ES-I3 (cell line): ENCODE measurements around the gene C2orf68.
"Not testable (repeated sequence)": the region's sequence is repeated elsewhere in the genome, so short reads cannot be mapped to it uniquely, and the experiment has no call there.

Experiments used
- H3K36me3 ChIP-seq: 2 replicates; pipeline ENCODE4 v1.6.1; 2013; ENCODE audit warnings: mild to moderate bottlenecking, low read length, control low read depth, moderate library complexity; ENCODE audit not compliant: insufficient read depth
- H3K4me1 ChIP-seq: 2 replicates; pipeline ENCODE4 v1.6.1; 2013; ENCODE audit warnings: mild to moderate bottlenecking, control low read depth, low read length; ENCODE audit not compliant: insufficient read depth
- H3K9ac ChIP-seq: 2 replicates; pipeline ENCODE4 v1.6.1; 2013; ENCODE audit warnings: low read depth, mild to moderate bottlenecking, low read length, moderate library complexity
- H3K9me3 ChIP-seq: 2 replicates; pipeline ENCODE4 v1.6.1; 2013; ENCODE audit warnings: mild to moderate bottlenecking, low read length, moderate library complexity; ENCODE audit not compliant: control insufficient read depth, insufficient read depth

Gene C2orf68

DNA sequence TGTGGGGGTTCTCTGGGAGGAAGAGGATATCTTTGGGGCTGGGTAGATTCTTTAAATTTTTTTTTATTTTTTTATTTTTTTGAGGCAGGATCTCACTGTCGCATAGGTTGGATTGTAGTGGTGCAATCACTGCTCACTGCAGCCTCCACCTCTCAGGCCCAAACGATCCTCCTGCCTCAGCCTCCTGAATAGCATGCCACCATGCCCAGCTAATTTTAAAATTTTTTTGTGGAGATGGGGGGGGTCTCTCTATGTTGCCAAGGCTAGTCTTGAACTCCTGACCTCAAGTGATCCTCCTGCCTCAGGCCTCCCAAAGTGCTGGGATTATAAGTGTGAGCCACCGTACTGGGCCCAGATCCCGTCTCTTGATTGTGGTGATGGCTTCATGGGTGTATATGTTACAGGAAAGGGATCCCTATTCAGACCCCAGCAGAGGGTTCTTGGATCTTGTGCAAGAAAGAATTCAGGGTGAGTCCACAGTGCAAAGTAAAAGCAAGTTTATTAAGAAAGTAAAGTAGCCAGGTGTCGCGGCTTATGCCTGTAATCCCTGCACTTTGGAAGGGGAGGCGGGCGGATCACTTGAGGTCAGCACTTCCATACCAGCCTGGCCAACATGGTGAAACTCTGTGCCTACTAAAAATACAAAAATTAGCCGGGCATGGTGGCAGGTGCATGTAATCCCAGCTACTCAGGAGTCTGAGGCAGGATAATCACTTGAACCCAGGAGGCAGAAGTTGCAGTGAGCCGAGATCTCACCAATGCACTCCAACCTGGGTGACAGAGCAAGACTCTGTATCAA lies 2.0 kb upstream of the C2orf68 start:
- Histone ChIP-seq H3K9ac (no peak overlapping the region), H3K4me1 (peaks cover 8% of the 10 kb centered on the region), H3K9me3 (no peaks in the 10 kb centered on the region), H3K36me3 (peaks cover 3% of the 10 kb centered on the region)

DNA sequence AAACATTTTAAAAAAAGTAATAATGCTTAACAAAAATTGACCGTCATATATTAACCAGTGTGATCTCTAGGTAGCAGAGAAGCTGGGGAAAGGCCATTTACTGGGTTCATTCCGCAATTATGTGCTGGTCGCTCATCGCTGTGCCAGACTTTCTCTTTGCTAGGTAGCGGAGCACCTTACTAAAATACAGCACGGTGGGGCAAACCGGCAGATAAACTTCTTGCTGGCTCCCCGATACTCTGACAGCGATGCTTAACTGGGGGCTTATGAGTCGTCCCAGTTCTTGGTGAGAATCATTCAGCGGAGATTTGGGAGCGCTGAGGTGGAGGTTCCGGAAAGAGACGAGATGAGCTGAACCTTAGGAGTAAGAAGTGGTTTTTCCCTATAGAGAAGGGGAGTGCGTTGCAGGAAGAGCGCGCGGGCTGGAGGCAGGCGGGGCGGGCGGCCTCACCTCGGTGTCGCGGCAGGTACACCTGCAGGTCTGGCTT lies 605 bp downstream of the C2orf68 start:
- Histone ChIP-seq H3K9ac (peak overlapping the region; percentile 93), H3K36me3 (peaks cover 14% of the 10 kb centered on the region), H3K9me3 (no peaks in the 10 kb centered on the region), H3K4me1 (no peaks in the 10 kb centered on the region)

DNA sequence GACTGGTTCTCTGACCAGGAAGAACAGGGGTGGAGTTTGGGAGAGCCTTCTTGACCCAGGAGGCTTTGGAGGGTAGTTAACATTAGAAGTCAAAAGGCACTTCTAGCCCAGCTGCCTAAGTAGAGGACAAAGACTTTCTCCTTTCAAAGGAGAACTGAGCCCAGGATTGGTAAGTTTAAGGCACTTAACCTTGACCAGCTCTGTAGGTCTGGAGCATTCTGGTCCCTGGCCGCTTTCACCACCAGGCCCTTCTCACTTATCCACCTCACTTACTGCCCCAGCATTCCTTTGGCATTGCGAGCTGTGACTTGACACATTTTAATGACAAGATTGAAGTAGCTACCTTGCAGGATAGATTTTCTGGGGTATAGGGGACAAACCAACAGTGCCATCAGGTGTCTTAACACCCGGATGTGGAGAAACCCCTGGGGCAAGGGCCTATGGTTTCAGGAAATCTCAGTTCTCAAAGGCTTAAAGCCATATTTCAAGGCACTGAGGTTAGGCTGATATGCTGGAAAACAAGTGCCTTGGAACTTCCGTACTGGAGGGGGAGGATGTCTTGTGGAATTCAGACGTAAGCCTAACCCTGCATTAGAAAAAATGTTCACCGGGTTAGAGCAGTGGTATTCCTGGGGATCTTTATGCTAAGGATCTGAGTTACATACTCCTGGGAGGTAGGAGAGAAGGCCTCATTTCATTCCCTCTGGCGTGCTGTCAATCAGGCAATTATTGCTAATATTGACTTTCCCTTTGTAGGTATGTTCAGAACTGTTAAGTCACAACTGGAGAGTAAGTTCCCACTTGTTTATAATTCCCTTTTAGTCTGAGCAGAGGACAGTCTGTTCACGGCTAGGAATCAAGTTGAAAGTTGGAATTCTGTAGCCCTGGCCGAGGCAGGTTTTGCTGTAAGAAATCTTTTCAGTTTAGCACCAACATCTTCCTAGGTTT lies 4.3 kb downstream of the C2orf68 start:
- H3K36me3 ChIP-seq: peaks cover 14% of the 10 kb centered on the region
- no peak overlapping the region for H3K9ac ChIP-seq
- no peaks in the 10 kb centered on the region for H3K9me3 ChIP-seq
- H3K4me1 ChIP-seq: peaks cover 4% of the 10 kb centered on the region; the same call in 1 of the 2 replicates

DNA sequence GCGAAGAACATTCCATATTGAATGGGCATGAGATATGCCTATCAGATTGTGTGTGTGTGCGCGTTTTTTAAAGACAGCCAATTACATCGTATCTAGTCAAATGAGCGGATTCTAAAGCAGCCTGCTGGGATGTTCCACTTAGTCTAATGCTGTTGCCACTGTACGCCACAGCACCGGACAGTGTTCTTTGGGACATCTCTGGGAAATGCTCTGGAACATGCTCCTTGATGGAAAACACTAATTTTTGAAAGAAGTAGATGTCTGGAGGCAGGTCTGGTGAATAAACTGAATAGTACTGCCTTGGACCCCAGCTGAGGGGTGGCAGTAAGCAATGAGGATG lies 5.8 kb downstream of the C2orf68 start:
- Histone ChIP-seq H3K9ac (no peak overlapping the region), H3K9me3 (no peaks in the 10 kb centered on the region), H3K4me1 (peaks cover 4% of the 10 kb centered on the region; the same call in 1 of the 2 replicates), H3K36me3 (peaks cover 14% of the 10 kb centered on the region)

DNA sequence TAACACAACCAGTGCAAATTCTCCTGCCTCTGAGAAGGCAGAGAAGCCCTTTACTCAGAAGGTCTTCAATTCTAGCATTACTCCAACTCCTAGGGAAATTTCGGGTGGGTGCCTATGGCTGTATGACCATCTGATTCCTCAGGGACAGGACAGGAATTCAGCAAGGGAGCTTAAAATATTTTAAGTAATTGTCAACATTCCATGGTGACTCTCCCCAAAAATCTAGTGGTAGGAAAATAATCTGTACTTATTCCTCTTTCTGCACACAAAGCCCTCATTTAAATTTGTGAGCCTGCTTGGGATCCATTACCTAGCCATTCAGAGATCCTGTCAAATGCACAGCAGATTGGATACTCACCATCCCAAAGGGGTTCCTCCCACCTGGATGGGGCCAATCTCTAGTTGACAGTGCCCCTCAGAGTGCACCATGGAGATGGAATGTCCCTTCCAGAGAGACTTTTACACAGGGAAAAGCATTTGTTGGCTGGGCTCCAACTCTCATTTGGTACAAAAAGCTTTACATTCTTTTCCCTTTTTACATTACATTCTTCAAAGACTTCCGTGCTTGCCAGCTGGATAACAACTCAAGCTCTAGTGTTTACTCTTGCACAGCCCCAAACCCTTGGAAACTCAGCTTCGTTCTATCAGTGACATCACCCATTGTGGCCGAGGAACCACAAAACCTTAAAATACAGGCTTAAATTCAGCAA lies 6.3 kb downstream of the C2orf68 start:
- no peak overlapping the region for H3K9ac ChIP-seq
- peaks cover 14% of the 10 kb centered on the region for H3K36me3 ChIP-seq
- no peaks in the 10 kb centered on the region for H3K9me3 ChIP-seq
- H3K4me1 ChIP-seq: peaks cover 4% of the 10 kb centered on the region; the same call in 1 of the 2 replicates

DNA sequence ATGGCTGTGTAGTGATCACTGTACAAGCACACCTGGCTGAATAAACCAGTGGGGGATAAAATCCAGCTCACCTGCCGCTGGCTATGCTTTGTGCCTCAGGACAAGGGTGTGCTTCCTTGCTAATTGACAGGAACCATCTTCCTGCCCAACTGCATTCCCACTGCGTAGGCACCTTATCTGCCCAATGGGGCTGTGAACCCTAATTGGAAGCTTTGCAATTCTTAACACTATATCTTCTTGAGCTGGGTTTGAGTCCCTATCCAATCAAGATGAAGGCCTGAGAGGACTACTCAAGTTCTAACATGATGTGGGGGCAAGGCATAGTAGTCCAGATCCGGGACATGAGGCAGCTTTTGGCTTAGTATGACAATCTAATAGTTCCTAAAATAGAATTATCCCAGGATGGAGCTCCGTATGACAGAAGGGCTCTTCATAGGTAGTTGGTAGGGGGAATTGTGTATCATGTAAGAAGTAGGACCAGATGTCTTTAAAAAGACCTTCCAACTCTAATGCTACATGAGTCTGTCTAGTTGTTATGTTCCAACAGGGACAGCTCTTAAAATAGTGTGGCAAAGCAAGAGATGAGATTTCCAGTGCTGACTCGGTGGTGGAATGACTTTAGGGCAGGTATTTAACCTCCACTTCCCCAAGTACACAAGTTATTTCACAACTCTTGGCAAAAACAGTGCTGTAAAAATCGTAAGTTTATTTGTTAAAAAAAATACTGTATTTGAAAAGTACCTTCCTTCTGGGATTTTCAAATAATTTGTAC lies 7.1 kb downstream of the C2orf68 start:
- Histone ChIP-seq H3K9ac (no peak overlapping the region), H3K9me3 (no peaks in the 10 kb centered on the region), H3K4me1 (peaks cover 4% of the 10 kb centered on the region; the same call in 1 of the 2 replicates), H3K36me3 (peaks cover 14% of the 10 kb centered on the region)

DNA sequence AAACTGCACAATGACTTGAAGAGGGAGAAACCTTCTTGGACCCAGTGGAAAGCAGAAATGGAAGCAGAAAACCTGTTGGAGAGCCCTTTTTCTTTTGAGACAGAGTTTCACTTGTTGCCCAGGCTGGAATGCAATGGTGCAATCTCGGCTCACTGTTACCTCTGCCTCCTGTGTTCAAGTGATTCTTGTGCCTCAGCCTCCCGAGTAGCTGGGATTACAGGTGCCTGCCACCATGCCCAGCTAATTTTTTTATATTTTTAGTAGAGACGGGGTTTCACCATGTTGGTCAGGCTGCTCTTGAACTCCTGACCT lies 7.8 kb downstream of the C2orf68 start:
- Histone ChIP-seq H3K36me3 (peaks cover 11% of the 10 kb centered on the region; the same call in 1 of the 2 replicates), H3K9ac (0 out of 2 replicates have a peak overlapping the region, but pooled peaks have one; percentile 27)
- H3K4me1 ChIP-seq, H3K9me3 ChIP-seq: not testable (repeated sequence)

DNA sequence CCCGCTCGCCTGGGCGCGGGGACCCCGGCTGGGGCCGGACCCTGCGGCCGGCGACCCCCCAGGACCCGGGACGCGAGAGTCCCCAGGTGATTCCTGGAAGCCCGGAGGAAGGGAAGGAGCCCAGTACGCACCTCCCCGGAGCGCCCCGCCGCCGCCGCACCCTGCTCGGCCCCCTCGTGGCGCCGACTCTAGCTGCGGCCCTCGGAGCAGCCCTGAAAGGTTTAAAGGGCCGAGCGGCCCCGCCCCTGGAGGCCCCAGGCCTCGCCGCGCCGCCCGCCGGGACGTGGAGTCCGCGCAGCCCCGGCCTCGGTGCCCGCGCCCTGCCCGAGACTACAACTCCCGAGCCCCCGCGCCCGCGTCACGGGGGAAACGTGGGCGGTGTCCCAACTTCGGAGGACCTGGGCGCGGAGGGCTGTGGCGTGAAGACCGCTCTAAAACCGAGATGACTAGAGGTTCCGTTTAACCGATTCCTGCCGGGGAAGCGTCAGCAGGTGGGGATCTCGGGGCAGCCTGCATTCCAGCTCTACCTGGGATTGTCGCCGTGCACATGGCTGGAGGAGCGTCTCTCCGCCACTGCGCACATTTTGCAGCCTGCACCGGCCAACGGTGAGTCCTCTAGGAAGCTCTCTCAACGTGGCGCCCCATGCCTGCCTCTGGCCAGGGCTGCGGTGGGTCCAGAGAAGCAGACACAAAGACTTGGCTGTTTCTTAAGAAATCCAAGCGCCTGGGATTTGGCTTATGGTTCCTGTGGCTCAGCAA lies 9.2 kb downstream of the C2orf68 start, which contains the start of gene TMEM150A:
Gene TMEM150A, minus strand, starts transcription at position 223 of the 759 bp plus-strand sequence. CDS start 750 bp downstream, outside the sequence.
- H3K9ac ChIP-seq: peak within 1 kb of the TSS; percentile 96
- no peaks in the 10 kb centered on the region for H3K9me3 ChIP-seq
- H3K4me1 ChIP-seq: peaks cover 4% of the 10 kb centered on the region; the same call in 1 of the 2 replicates
- H3K36me3 ChIP-seq: 0 out of 2 replicates have a peak, but pooled peaks cover 3% of the 10 kb centered on the region

DNA sequence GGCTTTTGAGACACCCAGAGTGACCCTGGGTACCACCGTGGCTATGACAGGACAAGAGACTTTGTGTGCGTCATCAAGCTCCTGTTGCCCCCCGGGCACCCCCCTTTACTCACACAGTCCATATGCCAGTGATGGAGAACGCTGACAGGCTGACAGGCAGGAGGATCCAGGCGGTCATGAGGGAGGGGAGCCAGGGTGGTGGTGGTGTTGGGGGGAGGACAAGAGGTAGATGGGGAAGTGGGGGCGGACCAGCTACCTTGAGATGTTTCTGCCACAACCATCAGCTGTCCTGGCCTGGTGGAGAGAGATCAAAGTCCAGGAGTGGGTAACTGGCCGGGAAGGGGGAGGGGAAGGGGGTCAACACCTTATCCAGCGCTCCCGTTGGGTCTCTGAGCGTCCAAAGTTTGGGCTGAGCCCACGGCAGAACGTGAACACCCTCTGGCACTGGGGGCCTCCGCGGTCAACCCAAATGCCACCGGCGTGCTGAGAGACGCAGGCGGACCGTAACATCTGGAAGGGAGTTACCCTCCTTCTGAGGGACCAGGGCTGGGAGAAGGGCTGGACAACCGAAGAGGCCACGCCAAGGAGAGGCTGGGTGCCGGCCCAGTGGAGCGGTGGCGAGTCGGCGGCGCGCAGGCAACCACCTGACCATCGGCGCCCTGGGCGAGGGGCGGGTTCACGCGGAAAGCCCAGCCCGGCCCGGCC lies 9.9 kb downstream of the C2orf68 start:
- Histone ChIP-seq H3K4me1 (peaks cover 4% of the 10 kb centered on the region; the same call in 1 of the 2 replicates), H3K9ac (peak overlapping the region; percentile 96), H3K36me3 (peaks cover 2% of the 10 kb centered on the region; the same call in 1 of the 2 replicates), H3K9me3 (no peaks in the 10 kb centered on the region)

DNA sequence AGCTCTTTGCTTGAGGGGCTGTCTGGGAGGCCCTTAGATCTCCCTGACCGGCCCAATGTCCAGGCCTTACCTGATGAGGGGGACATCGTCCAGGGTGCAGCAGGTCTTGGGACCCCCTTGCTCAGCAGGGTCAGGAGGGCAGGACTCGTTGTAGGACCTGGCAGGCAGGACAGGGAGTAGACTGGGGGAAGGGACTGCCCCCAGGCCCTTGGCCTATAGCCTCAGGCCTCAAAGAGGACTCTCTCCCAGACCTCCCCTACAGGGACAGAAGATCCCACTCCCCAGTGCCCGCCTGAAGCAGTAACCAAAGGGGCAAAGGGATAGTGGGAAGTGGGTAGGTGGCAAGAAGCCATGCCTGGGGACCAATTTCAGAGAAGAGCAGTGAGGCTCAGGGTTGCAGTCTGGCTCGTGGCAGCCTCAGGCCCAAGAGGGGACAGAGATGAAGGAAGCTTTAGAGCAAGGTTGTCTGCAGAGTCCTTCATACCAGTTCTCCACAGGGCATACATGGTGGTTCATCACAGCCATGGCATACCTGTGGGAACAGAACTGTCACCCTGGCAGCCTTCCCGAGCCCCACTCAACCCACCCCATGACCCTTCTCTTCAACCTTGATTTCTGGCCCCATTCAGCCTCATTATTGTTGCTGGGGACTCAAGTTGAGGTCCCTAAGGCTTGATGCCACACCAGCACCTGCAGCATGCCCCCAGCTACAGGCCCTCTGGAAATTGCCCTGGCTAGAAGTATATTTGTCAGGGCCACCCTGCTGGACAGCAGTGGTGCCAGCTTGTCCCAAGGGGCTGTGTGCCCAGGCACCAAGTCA lies 10.7 kb downstream of the C2orf68 start:
- Histone ChIP-seq H3K9ac (0 out of 2 replicates have a peak overlapping the region, but pooled peaks have one; percentile 96), H3K4me1 (peaks cover 4% of the 10 kb centered on the region; the same call in 1 of the 2 replicates), H3K36me3 (peaks cover 2% of the 10 kb centered on the region; the same call in 1 of the 2 replicates), H3K9me3 (no peaks in the 10 kb centered on the region)

DNA sequence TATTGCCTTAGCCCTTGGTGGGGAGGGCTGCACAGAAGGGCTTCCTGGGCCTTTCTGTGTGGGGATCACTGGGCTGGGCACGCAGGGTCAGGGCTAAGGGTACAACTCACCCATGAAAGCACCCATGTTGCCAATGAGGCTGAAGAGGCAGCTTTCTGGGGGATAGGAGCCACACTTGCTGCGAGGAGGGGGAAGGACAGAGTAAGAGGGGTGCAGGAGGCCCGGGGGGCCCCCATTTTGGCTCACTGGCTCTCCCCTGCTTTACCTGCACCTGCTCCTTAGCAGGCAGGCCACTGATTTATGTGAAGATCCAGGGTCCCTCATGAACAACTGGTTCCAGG lies 11.7 kb downstream of the C2orf68 start:
- Histone ChIP-seq H3K9me3 (no peaks in the 10 kb centered on the region), H3K36me3 (peaks cover 2% of the 10 kb centered on the region; the same call in 1 of the 2 replicates), H3K9ac (no peak overlapping the region), H3K4me1 (peaks cover 4% of the 10 kb centered on the region; the same call in 1 of the 2 replicates)
